Large intestine (tissue), 12 donors: Measurements from ENCODE around the gene SLA2. TPM values are rescaled to one million over a fixed set of nuclear protein-coding genes. Genes with fewer than 3 reads are reported as not detected.
"Not testable (repeated sequence)": the region's sequence is repeated elsewhere in the genome, so short reads cannot be mapped to it uniquely, and the experiment has no call there.

Experiments used
- DNase-seq, 2 donors: peaks; one replicate each; pipeline versions ENCODE4 v3.0.0 to v3.0.0-alpha.2; 2013
- H3K27ac ChIP-seq: one replicate; pipeline ENCODE4 v1.5.1; 2013; ENCODE audit warnings: low read length
- H3K27me3 ChIP-seq: 2 replicates; pipeline ENCODE4 v1.6.1; 2013; ENCODE audit warnings: low read length; ENCODE audit not compliant: control insufficient read depth, insufficient read depth
- H3K36me3 ChIP-seq: 2 replicates; pipeline ENCODE4 v1.6.1; 2013; ENCODE audit warnings: low read length; ENCODE audit not compliant: control insufficient read depth, insufficient read depth
- H3K4me1 ChIP-seq: one replicate; pipeline ENCODE4 v1.6.1; 2013; ENCODE audit warnings: low read length; ENCODE audit not compliant: control insufficient read depth, insufficient read depth
- H3K4me3 ChIP-seq: one replicate; pipeline ENCODE4 v1.5.1; 2013; ENCODE audit warnings: low read length
- H3K9me3 ChIP-seq: one replicate; pipeline ENCODE4 v1.6.1; 2013; ENCODE audit warnings: mild to moderate bottlenecking, low read depth, low read length, moderate library complexity; ENCODE audit not compliant: control insufficient read depth
- WGBS: methylation state at CpG from one replicate; pipeline ENCODE4 v1.1.5; 2013; ENCODE audit warnings: low lambda C conversion rate; ENCODE audit not compliant: insufficient coverage; 5-methylcytosine and 5-hydroxymethylcytosine counted together
- long read RNA-seq, 11 donors: transcript quantifications; one replicate each; lab custom pipeline, GENCODE V29; 2026
- polyA plus RNA-seq: library from polyadenylated mRNA; unstranded; fragments of 120-200 nt; gene quantifications from one replicate; pipeline ENCODE4 v1.2.1, GENCODE V29; 2013

The SLA2 gene, protein sequence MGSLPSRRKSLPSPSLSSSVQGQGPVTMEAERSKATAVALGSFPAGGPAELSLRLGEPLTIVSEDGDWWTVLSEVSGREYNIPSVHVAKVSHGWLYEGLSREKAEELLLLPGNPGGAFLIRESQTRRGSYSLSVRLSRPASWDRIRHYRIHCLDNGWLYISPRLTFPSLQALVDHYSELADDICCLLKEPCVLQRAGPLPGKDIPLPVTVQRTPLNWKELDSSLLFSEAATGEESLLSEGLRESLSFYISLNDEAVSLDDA
- 1.6 TPM for polyA plus RNA-seq
- long read RNA-seq, donor 1 = 0 reads
- long read RNA-seq, donor 2, partial matches to known transcripts = 0 of 2 reads
- long read RNA-seq, donor 2, other reads (novel, unspliced or antisense) = 0 of 2 reads
- long read RNA-seq, donor 3, partial matches to known transcripts = 0 of 3 reads
- long read RNA-seq, donor 3, other reads (novel, unspliced or antisense) = 0 of 3 reads
- long read RNA-seq, donor 4, partial matches to known transcripts = 0 of 1 reads
- long read RNA-seq, donor 4, other reads (novel, unspliced or antisense) = 0 of 1 reads
- long read RNA-seq, donor 5, partial matches to known transcripts = 0 of 1 reads
- long read RNA-seq, donor 5, other reads (novel, unspliced or antisense) = 0 of 1 reads
- long read RNA-seq, donor 6, partial matches to known transcripts = 0 of 2 reads
- long read RNA-seq, donor 6, other reads (novel, unspliced or antisense) = 0 of 2 reads
- long read RNA-seq, donor 7 = 0 reads
- long read RNA-seq, donor 8, partial matches to known transcripts = 0 of 2 reads
- long read RNA-seq, donor 8, other reads (novel, unspliced or antisense) = 0 of 2 reads
- long read RNA-seq, donor 9, partial matches to known transcripts = 0 of 1 reads
- long read RNA-seq, donor 9, other reads (novel, unspliced or antisense) = 0 of 1 reads
- long read RNA-seq, donor 10 = 0 reads
- long read RNA-seq, donor 11, partial matches to known transcripts = 0 of 3 reads
- long read RNA-seq, donor 11, other reads (novel, unspliced or antisense) = 0 of 3 reads

- no CpG with 5 or more reads among the region's 9 CpGs for WGBS
- Histone ChIP-seq H3K27ac (no peak within 1 kb of the TSS), H3K9me3 (no peaks in the 10 kb centered on the region), H3K4me1 (peaks cover 11% of the 10 kb centered on the region), H3K4me3 (no peak within 1 kb of the TSS), H3K27me3 (no peaks in the 10 kb centered on the region), H3K36me3 (no peaks in the 10 kb centered on the region)
- DNase-seq = peak in 1 of 2 donors; percentile 18
Measured at GRCh38 chr20:36645998-36646397, at the start of gene SLA2. Gene SLA2, minus strand, starts transcription at chr20:36646196. Its CDS starts 4,861 bp downstream, at chr20:36641335.

- not testable (repeated sequence) for H3K36me3 ChIP-seq, H3K27ac ChIP-seq, H3K9me3 ChIP-seq, H3K4me1 ChIP-seq, DNase-seq, H3K4me3 ChIP-seq, H3K27me3 ChIP-seq
- WGBS = no CpG with 5 or more reads among the region's 8 CpGs
Measured at GRCh38 chr20:36695467-36695866, 49.5 kb upstream of the SLA2 start.

DNA sequence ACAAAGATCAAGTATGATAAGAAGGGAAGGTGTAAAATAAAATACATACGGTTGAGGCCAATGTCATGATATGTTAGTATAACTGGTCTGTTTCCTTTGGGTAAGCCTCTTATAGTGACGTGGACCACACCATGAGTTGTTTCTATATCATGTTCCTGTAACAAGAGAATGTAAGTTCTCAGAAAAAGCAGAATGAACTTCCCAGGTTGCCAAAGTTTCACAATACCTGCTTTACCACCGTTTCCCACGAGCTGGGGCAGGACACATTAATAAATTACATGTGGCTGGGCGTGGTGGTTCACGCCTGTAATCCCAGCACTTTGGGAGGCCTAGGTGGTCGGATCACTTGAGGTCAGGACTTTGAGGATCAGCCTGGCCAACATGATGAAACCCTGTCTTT, 42.6 kb upstream of the SLA2 start:
- Histone ChIP-seq H3K27ac (no peak overlapping the region), H3K4me1 (no peaks in the 10 kb centered on the region), H3K9me3 (no peaks in the 10 kb centered on the region), H3K4me3 (no peak overlapping the region), H3K27me3 (no peaks in the 10 kb centered on the region), H3K36me3 (peaks cover 10% of the 10 kb centered on the region)
- WGBS = no CpG with 5 or more reads among the region's 7 CpGs
- DNase-seq = no peak

- Histone ChIP-seq H3K9me3 (no peaks in the 10 kb centered on the region), H3K4me3 (no peak overlapping the region), H3K36me3 (peaks cover 10% of the 10 kb centered on the region), H3K27ac (no peak overlapping the region), H3K4me1 (no peaks in the 10 kb centered on the region), H3K27me3 (no peaks in the 10 kb centered on the region)
- no peak for DNase-seq
- 100% methylated on average over 1 of the region's 3 CpGs for WGBS
Measured at GRCh38 chr20:36687850-36688249, 41.9 kb upstream of the SLA2 start.

DNA sequence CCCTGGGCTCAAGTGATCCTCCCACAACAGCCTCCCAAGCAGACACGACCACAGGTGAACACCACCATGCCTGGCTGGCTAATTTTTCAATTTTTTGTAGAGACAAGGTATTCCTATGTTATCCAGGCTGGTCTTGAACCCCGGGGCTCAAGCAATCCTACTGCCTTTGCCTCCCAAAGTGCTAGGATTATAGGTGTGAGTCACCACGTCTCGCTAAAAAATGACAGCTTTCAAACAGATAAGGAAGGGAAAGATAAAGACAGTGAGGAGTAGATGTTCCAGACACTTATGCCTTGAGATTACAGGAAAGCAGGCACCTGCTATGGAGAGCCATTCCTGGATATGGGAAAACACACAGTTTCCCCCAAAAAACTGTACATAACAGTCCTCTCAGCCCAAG, 40.9 kb upstream of the SLA2 start:
- no CpG with 5 or more reads among the region's 4 CpGs for WGBS
- no peak for DNase-seq
- Histone ChIP-seq H3K27me3 (no peaks in the 10 kb centered on the region), H3K27ac (no peak overlapping the region), H3K9me3 (no peaks in the 10 kb centered on the region), H3K4me1 (no peaks in the 10 kb centered on the region), H3K4me3 (no peak overlapping the region), H3K36me3 (peaks cover 10% of the 10 kb centered on the region)

DNA sequence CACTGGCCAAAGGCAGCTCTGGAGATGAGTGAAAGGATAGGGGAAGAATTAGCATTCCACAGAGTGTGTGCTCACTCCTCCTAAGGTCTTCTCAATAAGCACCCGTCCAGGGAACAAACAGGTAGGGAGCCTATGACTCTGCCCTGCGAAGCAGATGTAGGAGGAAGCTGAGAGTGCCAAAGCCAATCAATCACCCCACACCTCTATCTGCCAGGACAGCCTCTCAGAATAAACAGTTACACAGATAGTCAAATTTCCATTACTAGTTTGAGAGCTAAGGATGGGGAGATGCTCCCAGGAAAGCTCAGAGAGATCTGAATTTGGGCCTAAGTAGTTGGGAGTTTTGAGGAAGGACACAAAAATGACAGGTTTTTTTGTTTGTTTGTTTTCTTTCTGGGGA, 40.5 kb upstream of the SLA2 start:
- H3K4me3 ChIP-seq = no peak overlapping the region
- no peak overlapping the region for H3K27ac ChIP-seq
- no CpG with 5 or more reads among the region's 2 CpGs for WGBS
- H3K9me3 ChIP-seq = no peaks in the 10 kb centered on the region
- H3K27me3 ChIP-seq = no peaks in the 10 kb centered on the region
- peaks cover 10% of the 10 kb centered on the region for H3K36me3 ChIP-seq
- no peaks in the 10 kb centered on the region for H3K4me1 ChIP-seq
- no peak for DNase-seq

DNA sequence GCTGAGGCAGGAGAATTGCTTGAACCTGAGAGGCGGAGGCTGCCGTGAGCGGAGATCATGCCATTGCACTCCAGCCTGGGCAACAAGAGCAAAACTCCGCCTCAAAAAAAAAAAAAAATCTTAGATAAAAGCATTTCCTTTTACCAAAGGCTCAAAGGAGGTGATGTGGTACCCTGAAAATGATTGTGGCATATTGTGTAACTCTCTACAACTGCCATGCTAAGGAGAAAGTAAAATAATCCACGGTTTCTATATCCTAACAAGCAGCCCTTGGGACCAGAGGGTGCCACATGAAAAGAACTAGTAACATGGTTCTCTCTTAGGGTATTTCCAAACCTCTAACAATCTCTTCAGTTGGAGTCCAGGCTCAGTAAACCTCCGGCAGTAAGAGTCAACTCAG, 38.8 kb upstream of the SLA2 start:
- no peak overlapping the region for H3K27ac ChIP-seq
- no peaks in the 10 kb centered on the region for H3K9me3 ChIP-seq
- DNase-seq = no peak
- 80% methylated on average over 1 of the region's 6 CpGs for WGBS
- no peak overlapping the region for H3K4me3 ChIP-seq
- H3K36me3 ChIP-seq = peaks cover 12% of the 10 kb centered on the region
- no peaks in the 10 kb centered on the region for H3K27me3 ChIP-seq
- H3K4me1 ChIP-seq = no peaks in the 10 kb centered on the region

GRCh38 chr20:36682311-36682710, 36.3 kb upstream of the SLA2 start:
- Histone ChIP-seq H3K9me3 (no peaks in the 10 kb centered on the region), H3K27me3 (no peaks in the 10 kb centered on the region), H3K36me3 (peaks cover 11% of the 10 kb centered on the region), H3K27ac (no peak overlapping the region), H3K4me1 (no peaks in the 10 kb centered on the region), H3K4me3 (no peak overlapping the region)
- WGBS = no CpG with 5 or more reads among the region's 1 CpG
- DNase-seq = no peak

DNA sequence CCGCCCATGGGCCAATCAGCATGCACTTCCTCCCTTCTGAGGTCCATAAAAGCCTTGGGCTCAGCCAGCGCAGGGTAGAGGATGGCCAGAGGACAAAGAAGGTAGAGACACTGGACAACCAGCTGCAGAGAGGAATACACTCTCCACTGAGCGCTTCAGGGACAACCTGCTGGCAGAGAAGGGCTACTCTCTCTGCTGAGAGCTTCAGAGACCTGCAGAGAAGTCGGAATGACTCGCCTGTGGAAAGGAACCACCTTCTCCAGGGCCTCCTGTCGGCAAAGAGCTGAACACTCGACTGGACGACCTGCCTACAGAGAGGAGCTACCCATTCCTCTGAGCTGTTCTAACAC, 31.4 kb upstream of the SLA2 start:
- no CpG with 5 or more reads among the region's 8 CpGs for WGBS
- H3K9me3 ChIP-seq = peaks cover 6% of the 10 kb centered on the region
- peaks cover 4% of the 10 kb centered on the region for H3K36me3 ChIP-seq
- H3K4me1 ChIP-seq = no peaks in the 10 kb centered on the region
- no peak overlapping the region for H3K27ac ChIP-seq
- no peak for DNase-seq
- no peak overlapping the region for H3K4me3 ChIP-seq
- H3K27me3 ChIP-seq = no peaks in the 10 kb centered on the region

DNA sequence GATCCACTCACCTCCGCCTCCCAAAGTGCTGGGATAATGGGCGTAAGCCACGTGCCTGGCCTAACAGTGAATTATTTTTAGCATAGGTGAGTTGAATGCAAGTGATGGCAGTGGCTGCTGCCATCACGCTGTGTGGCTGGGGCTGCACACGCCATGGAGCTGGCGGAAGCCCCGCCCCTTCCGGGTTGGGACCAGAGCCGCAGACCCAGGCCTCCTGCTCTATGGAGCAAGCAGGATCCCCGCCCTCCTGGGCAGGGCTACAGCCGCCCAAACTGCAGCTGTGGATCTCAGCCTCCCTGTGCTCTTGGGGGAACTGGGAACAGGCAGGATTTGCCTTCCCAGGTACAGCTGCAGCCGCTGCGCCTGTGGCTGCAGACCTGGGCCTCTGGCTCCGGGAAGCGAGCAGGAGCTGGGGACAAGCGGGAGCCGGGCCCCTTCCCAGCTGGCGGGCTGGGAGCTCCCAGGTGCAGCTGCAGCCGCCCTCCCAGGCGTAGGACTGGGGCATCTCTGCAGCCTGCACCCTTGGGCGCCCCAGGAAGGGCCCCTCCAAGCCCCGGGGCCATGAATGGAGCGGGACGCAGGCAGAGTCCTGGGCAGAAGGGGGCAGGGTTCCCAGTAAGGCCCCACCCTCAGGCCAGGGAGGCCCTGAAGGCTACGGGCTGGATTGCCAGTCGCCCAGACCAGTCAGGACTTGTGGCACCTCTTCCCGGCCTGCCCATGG, 30.9 kb upstream of the SLA2 start:
- Histone ChIP-seq H3K27me3 (no peaks in the 10 kb centered on the region), H3K4me1 (no peaks in the 10 kb centered on the region), H3K4me3 (no peak overlapping the region), H3K27ac (no peak overlapping the region), H3K36me3 (peaks cover 4% of the 10 kb centered on the region), H3K9me3 (peaks cover 6% of the 10 kb centered on the region)
- no CpG with 5 or more reads among the region's 27 CpGs for WGBS
- DNase-seq = no peak
